SK-N-SH treated with all-trans-retinoic acid at 6 μM for 48 hours (cell line): ENCODE results near the gene VTA1.
A peak's percentile ranks its signal among the peaks of the same experiment; 100 is the strongest.

ENCODE experiments used
- ATAC-seq: fragments of 200-7000 bp; cut with Tn5 transposase; 3 replicates; pipeline ENCODE4 v1.9.1; 2020; ENCODE audit warnings: mild to moderate bottlenecking, moderate library complexity
- ARNTL ChIP-seq: fragments of 450-650 bp; formaldehyde crosslinking; IDR thresholded peaks from 2 replicates; pipeline ENCODE4 v1.5.0; 2020; ENCODE audit warnings: low read depth, mild to moderate bottlenecking, moderate library complexity, borderline replicate concordance
- BACH2 ChIP-seq: fragments of 250-450 bp; sonication (Bioruptor Pico); IDR thresholded peaks from 2 replicates; pipeline ENCODE4 v1.9.0; 2021; ENCODE audit warnings: mild to moderate bottlenecking, borderline replicate concordance
- CREB5 ChIP-seq: fragments of 250-450 bp; sonication (Bioruptor Pico); IDR thresholded peaks from 2 replicates; pipeline ENCODE4 v1.5.1; 2020; ENCODE audit warnings: low read depth, mild to moderate bottlenecking, moderate library complexity
- CSDC2 ChIP-seq: fragments of 250-450 bp; sonication (Bioruptor Pico); IDR thresholded peaks from 2 replicates; pipeline ENCODE4 v1.5.0; 2020; ENCODE audit warnings: mild to moderate bottlenecking, moderate library complexity
- GLIS3 ChIP-seq: fragments of 250-450 bp; sonication (Bioruptor Pico); IDR thresholded peaks from 2 replicates; pipeline ENCODE4 v1.5.0; 2020; ENCODE audit warnings: mild to moderate bottlenecking, moderate library complexity
- PATZ1 ChIP-seq: fragments of 250-450 bp; sonication (Bioruptor Pico); IDR thresholded peaks from 2 replicates; pipeline ENCODE4 v1.8.0; 2020; ENCODE audit warnings: mild to moderate bottlenecking, moderate library complexity, borderline replicate concordance
- POU6F1 ChIP-seq: fragments of 250-450 bp; sonication (Bioruptor Pico); IDR thresholded peaks from 2 replicates; pipeline ENCODE4 v1.8.0; 2021; ENCODE audit warnings: low read depth, mild to moderate bottlenecking, moderate library complexity, borderline replicate concordance
- PPARA ChIP-seq: fragments of 250-450 bp; sonication (Bioruptor Pico); IDR thresholded peaks from 2 replicates; pipeline ENCODE4 v1.5.0; 2020; ENCODE audit warnings: mild to moderate bottlenecking, borderline replicate concordance
- RARB ChIP-seq: fragments of 250-450 bp; sonication (Bioruptor Pico); IDR thresholded peaks from 2 replicates; pipeline ENCODE4 v1.8.0; 2021; ENCODE audit warnings: mild to moderate bottlenecking, moderate library complexity
- SNAI2 ChIP-seq: fragments of 250-450 bp; sonication (Bioruptor Pico); IDR thresholded peaks from 2 replicates; pipeline ENCODE4 v1.5.0; 2020; ENCODE audit warnings: mild to moderate bottlenecking, moderate library complexity
- TCF4 ChIP-seq: fragments of 250-450 bp; sonication (Bioruptor Pico); IDR thresholded peaks from 2 replicates; pipeline ENCODE4 v1.8.0; 2021; ENCODE audit warnings: mild to moderate bottlenecking, moderate library complexity, borderline replicate concordance
- TOX ChIP-seq: fragments of 250-450 bp; sonication (Bioruptor Pico); IDR thresholded peaks from 2 replicates; pipeline ENCODE4 v1.8.0; 2021; ENCODE audit warnings: mild to moderate bottlenecking, moderate library complexity, borderline replicate concordance
- TSHZ2 ChIP-seq: fragments of 250-450 bp; sonication (Bioruptor Pico); IDR thresholded peaks from 2 replicates; pipeline ENCODE4 v1.5.0; 2020; ENCODE audit warnings: mild to moderate bottlenecking, moderate library complexity
- ZC3H10 ChIP-seq: fragments of 250-450 bp; sonication (Bioruptor Pico); IDR thresholded peaks from 2 replicates; pipeline ENCODE4 v1.5.1; 2021; ENCODE audit warnings: mild to moderate bottlenecking, moderate library complexity
- ZFP3 ChIP-seq: fragments of 250-450 bp; sonication (Bioruptor Pico); IDR thresholded peaks from 2 replicates; pipeline ENCODE4 v1.5.0; 2020; ENCODE audit warnings: mild to moderate bottlenecking, moderate library complexity
- ZFP30 ChIP-seq: fragments of 450-650 bp; formaldehyde crosslinking; IDR thresholded peaks from 2 replicates; pipeline ENCODE4 v1.5.0; 2022; ENCODE audit warnings: mild to moderate bottlenecking, moderate library complexity
- ZNF565 ChIP-seq: fragments of 450-650 bp; formaldehyde crosslinking; conservative IDR thresholded peaks from 2 replicates; pipeline ENCODE4 v1.5.0; 2020; ENCODE audit warnings: low read depth, mild to moderate bottlenecking, moderate library complexity
- ZNF70 ChIP-seq: fragments of 450-650 bp; formaldehyde crosslinking; IDR thresholded peaks from 2 replicates; pipeline ENCODE4 v1.5.0; 2020; ENCODE audit warnings: mild to moderate bottlenecking, moderate library complexity
- ZNF8 ChIP-seq: fragments of 450-650 bp; formaldehyde crosslinking; IDR thresholded peaks from 2 replicates; pipeline ENCODE4 v1.5.0; 2020; ENCODE audit warnings: mild to moderate bottlenecking, moderate library complexity

The VTA1 gene

GRCh38 chr6:142207265-142207877 is 60.3 kb downstream of the VTA1 start:
- peak; percentile 84 for ATAC-seq
- TF ChIP-seq CSDC2: no peak
- TF ChIP-seq ZFP30: no peak
- no peak for TF ChIP-seq ZNF565
- TF ChIP-seq TCF4 (CRISPR knock-in tag): no peak
- TF ChIP-seq SNAI2: no peak
- no peak for TF ChIP-seq CREB5 (CRISPR knock-in tag)
- no peak for TF ChIP-seq POU6F1
- no peak for TF ChIP-seq BACH2 (CRISPR knock-in tag)
- no peak for TF ChIP-seq PPARA (CRISPR knock-in tag)
- TF ChIP-seq ARNTL (CRISPR knock-in tag): no peak
- no peak for TF ChIP-seq GLIS3 (CRISPR knock-in tag)
- no peak for TF ChIP-seq ZFP3 (CRISPR knock-in tag)
- no peak for TF ChIP-seq ZC3H10
- TF ChIP-seq ZNF8 (CRISPR knock-in tag): no peak
- no peak for TF ChIP-seq ZNF70 (CRISPR knock-in tag)
- no peak for TF ChIP-seq TOX (CRISPR knock-in tag)
- no peak for TF ChIP-seq PATZ1
- no peak for TF ChIP-seq TSHZ2 (CRISPR knock-in tag)
- TF ChIP-seq RARB (CRISPR knock-in tag): no peak

- ATAC-seq: no peak
Observed at GRCh38 chr6:142210606-142211005, 63.5 kb downstream of the VTA1 start.

More at GRCh38 chr6:142210606-142211005, 63.5 kb downstream of the VTA1 start:
- no peak for TF ChIP-seq CSDC2
- no peak for TF ChIP-seq SNAI2
- TF ChIP-seq PATZ1: no peak
- TF ChIP-seq ZNF565: no peak
- TF ChIP-seq ARNTL (CRISPR knock-in tag): no peak
- TF ChIP-seq GLIS3 (CRISPR knock-in tag): no peak
- no peak for TF ChIP-seq CREB5 (CRISPR knock-in tag)
